GM20431 (cell line): ENCODE measurements around the gene CEP295NL.

Source experiments
- in situ Hi-C: fragments of 300-500 bp; cut with MseI, MboI; formaldehyde crosslinking; loops from one replicate; pipeline ENCODE4 v1.15.0; 2020; ENCODE audit warnings: low sequenced_read_pairs; ENCODE audit not compliant: unreplicated experiment

The CEP295NL gene

DNA sequence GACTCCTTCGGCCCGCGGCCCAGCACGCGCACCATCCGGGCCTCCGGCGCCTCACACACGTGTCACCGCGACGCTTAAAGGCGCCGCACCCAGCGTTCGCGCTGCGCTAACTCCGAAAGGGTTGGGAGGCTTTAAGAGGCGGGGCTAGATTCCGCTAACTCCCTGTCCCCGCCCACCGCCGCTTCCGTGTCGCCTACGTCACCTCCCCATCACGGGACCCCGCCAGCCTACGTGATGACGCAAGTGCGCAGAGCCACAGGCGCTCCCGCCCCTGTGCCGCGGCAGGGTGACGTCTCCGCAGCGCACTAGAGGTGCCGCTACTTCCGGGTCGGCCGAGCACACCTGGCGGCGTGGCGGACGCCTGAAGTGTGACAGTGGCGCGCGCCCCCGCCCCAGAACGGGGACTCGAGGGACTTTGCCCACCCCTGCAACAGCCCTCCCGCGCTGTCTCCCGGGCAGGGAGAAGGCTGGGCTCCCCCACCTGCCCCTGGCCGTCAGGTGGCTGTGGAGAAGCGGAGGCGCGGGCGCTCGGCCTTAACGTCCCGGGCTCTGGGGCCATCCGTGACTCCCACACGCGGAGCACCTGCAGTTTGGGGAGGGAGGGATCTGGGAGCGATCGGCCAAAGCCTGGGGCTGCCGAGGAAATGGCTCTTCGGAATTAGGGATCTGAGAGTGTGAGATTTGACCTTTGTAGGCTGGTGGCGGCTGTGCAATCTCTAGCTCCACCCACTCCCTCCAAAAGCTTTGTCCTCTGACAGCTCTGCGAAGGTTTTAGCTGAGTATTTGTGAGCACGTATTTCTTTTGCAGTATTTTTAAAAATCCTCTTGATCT is 62.0 kb downstream of the CEP295NL start, which contains the start of gene USP36:
TSS of gene USP36 (minus strand) at position 35 of the 832 bp plus-strand sequence. CDS start 4,451 bp downstream, outside the sequence.
- in situ Hi-C loops, result no loop called here
